ENCODE measurements around the gene MCF2L.

Gene MCF2L

DNA sequence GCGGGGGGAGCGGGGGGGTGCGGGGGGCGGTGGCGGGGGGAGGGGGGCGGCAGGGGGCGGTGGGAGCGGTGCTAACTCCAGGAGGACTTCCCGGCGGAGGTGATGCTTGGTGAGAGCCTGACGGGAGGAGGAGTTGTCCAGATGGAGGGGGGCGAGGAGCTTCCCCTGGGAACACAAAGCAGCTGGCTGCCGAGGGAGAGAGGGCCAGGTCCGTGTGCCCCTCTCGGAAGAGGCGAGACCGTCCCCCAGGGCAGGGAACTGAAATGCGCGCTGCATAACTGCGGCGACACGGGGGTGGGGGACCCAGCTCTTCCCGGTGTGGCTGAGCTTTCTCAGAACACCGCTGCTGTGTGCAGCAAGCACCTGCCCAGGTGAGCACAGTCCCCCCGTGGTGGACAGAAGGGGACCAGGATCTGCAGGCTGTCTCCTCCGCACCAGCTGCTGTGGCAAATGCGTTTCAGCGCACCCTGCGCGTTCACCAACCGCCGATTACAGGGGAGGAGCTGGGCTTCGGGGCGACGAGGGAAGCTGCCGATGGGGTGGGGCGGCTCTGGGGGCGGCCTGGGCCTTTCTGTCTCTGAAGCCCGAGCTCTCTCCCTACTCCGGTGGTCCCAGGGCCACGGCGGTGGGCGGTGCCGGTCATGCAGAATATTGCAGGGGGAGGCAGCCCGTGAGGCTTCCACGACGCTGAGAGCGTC is 81.9 kb downstream of the MCF2L start (continued):
- TF ChIP-seq POU6F1 (CRISPR knock-in tag; IDR thresholded peaks at IDR 0.05; ENCODE audit: borderline replicate concordance, low read depth): no peak

DNA sequence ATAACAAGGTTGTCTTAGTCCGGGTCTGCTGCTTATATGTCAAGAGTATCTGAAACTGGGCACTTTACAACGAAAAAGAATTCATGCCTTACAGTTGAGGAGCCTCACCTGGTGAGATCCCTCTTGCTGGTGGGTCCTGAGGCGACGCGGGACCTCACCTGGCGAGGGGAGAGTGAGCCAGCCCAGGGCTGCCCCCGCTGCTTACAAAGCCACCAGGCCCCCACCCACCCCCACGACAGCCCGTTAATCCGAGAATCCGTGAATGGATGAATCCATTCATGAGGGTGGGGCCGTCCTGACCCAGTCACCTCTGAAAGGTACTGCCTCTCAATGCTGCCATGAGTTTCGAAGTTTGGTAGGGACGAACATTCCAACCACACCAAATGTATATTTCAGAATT is 82.6 kb downstream of the MCF2L start:
- TF ChIP-seq CSDC2 (CRISPR knock-in tag; IDR thresholded peaks at IDR 0.05) (no peak), ZNF70 (CRISPR knock-in tag; IDR thresholded peaks at IDR 0.05) (no peak), POU6F1 (CRISPR knock-in tag; IDR thresholded peaks at IDR 0.05; ENCODE audit: borderline replicate concordance, low read depth) (no peak), PPARA (CRISPR knock-in tag; IDR thresholded peaks at IDR 0.05; ENCODE audit: borderline replicate concordance) (no peak), BACH2 (CRISPR knock-in tag; IDR thresholded peaks at IDR 0.05; ENCODE audit: borderline replicate concordance) (no peak)
- TF ChIP-seq, protein P1, sequence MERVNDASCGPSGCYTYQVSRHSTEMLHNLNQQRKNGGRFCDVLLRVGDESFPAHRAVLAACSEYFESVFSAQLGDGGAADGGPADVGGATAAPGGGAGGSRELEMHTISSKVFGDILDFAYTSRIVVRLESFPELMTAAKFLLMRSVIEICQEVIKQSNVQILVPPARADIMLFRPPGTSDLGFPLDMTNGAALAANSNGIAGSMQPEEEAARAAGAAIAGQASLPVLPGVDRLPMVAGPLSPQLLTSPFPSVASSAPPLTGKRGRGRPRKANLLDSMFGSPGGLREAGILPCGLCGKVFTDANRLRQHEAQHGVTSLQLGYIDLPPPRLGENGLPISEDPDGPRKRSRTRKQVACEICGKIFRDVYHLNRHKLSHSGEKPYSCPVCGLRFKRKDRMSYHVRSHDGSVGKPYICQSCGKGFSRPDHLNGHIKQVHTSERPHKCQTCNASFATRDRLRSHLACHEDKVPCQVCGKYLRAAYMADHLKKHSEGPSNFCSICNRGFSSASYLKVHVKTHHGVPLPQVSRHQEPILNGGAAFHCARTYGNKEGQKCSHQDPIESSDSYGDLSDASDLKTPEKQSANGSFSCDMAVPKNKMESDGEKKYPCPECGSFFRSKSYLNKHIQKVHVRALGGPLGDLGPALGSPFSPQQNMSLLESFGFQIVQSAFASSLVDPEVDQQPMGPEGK (CRISPR knock-in tag; IDR thresholded peaks at IDR 0.05; ENCODE audit: borderline replicate concordance): no peak
- ATAC-seq: no peak

DNA sequence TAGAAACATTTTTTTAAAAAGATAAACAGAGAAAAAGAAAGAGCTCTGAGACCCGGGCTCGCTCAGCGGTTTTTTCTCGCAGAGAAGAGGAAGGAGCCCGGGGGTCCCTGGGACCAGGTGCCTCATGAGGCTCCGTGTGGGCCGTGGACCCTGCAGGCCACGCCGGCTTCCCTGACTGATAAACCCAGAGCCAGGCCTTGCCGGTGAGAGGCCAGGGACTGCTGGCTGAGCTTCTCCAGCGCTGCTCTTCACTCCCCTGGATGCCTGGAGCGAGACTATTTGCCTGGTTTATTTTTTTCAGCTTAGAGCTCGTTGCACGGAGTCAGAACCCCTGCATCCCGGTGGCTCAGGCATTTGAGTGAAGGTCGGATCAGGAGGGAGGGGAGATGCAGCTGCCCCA is 83.2 kb downstream of the MCF2L start:
- TF ChIP-seq ISL1 (CRISPR knock-in tag; IDR thresholded peaks at IDR 0.05) (no peak), CSRNP3 (CRISPR knock-in tag; IDR thresholded peaks at IDR 0.05) (no peak), TOX (CRISPR knock-in tag; IDR thresholded peaks at IDR 0.05; ENCODE audit: borderline replicate concordance) (no peak), POU6F1 (CRISPR knock-in tag; IDR thresholded peaks at IDR 0.05; ENCODE audit: borderline replicate concordance, low read depth) (no peak), ZFP3 (CRISPR knock-in tag; IDR thresholded peaks at IDR 0.05) (no peak), TCF4 (CRISPR knock-in tag; IDR thresholded peaks at IDR 0.05; ENCODE audit: borderline replicate concordance) (no peak)
- TF ChIP-seq, protein P2, sequence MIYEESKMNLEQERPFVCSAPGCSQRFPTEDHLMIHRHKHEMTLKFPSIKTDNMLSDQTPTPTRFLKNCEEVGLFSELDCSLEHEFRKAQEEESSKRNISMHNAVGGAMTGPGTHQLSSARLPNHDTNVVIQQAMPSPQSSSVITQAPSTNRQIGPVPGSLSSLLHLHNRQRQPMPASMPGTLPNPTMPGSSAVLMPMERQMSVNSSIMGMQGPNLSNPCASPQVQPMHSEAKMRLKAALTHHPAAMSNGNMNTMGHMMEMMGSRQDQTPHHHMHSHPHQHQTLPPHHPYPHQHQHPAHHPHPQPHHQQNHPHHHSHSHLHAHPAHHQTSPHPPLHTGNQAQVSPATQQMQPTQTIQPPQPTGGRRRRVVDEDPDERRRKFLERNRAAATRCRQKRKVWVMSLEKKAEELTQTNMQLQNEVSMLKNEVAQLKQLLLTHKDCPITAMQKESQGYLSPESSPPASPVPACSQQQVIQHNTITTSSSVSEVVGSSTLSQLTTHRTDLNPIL (CRISPR knock-in tag; IDR thresholded peaks at IDR 0.05; ENCODE audit: low read depth): no peak
- TF ChIP-seq, protein P1 (CRISPR knock-in tag; IDR thresholded peaks at IDR 0.05; ENCODE audit: borderline replicate concordance): no peak
- ATAC-seq: no peak

DNA sequence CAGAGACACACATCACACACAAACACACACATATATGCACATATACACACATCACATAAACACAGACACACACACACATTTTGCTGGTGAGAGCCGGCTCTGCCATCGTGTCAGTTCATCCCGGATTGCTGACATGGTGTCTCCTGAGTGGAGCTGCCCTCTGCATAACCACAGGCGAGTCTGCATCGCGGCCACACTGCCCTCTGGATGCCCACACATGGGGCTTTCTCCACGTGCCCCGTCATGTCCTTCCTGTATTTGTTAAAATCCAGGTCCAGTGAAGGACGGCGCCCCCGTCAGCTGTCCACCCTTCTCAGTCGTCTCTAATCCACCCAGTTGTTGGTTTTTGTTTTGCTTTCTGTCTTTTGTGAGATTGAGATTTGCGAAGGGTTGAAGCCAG is 84.0 kb downstream of the MCF2L start:
- no peak for ATAC-seq
- TF ChIP-seq GLIS3 (CRISPR knock-in tag; IDR thresholded peaks at IDR 0.05) (no peak), BACH2 (CRISPR knock-in tag; IDR thresholded peaks at IDR 0.05; ENCODE audit: borderline replicate concordance) (no peak), ZFP3 (CRISPR knock-in tag; IDR thresholded peaks at IDR 0.05) (no peak)
